GM18526 (cell line): Measurements from ENCODE around the gene LPO.

ENCODE experiments used
- POLR2A ChIP-seq: IDR thresholded peaks from 3 replicates; pipeline ENCODE4 v1.6.1; 2011; ENCODE audit not compliant: insufficient read length; ENCODE audit errors: extremely low read depth

LPO gene

GRCh38 chr17:58277802-58278595, 39.6 kb downstream of the LPO start:
- no peak for TF ChIP-seq POLR2A

DNA sequence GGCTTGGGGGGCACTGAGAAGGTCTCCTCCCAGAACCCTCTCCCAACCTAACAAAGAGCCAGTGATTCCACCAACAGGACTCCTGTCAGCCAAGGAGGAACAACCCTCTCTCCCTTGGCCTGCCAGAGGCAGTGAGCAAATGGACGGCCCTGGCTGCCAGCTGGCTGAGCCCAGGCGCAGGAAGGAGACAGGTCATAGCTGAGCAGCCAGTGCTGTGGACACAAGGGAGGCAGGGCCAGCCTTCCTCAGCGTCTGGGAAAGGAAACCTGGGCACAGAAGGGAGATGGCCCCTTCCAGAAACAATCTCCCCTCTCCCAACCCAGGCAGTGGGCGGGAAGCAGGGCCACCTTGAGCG, 40.3 kb downstream of the LPO start:
- no peak for TF ChIP-seq POLR2A

- no peak for TF ChIP-seq POLR2A
These were observed 40.8 kb downstream of the LPO start for GRCh38 chr17:58279016-58279711.

DNA sequence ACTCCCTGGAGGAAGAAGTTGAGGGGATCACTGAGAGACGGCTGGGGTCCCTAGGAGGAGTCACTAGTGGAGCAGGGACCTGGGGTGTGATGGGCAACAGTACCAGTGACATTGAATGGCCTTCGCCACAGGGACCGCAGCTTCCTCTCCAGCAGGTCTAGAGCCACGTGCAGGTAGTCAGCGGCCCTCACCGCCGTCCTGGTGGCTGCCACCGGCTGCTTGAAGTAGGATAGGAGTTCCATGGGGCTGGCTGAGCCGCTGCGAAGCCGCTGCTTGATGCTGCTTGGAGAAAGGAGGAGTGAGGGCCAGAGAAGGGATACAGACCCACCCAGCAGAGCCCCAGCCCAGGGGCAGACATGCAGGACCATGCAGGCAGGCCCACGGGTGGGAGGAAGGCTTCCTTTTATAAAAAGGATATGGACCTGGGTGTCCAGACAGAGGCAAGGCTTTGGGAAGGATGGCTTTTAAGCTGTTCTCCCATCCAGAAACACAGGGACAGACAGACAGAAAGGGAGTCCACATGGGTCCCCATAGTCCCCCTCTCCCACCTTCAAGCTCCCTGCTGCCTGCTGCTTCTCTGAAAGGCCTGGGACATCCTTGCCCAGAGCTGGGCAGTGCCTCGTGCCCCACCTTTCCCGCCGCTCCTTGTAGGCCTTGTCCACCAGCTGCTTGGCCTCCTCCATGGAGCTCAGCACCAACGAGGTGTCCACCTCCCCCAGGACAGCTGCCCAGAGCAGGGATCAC, 41.5 kb downstream of the LPO start:
- no peak for TF ChIP-seq POLR2A

- no peak for TF ChIP-seq POLR2A
These were observed 42.3 kb downstream of the LPO start, which contains the start of gene MPO for GRCh38 chr17:58280480-58281217. Gene MPO (minus strand): TSS chr17:58280935. CDS start chr17:58280758, 177 bp downstream.

GRCh38 chr17:58281511-58282011, 43.2 kb downstream of the LPO start:
- TF ChIP-seq POLR2A: no peak

DNA sequence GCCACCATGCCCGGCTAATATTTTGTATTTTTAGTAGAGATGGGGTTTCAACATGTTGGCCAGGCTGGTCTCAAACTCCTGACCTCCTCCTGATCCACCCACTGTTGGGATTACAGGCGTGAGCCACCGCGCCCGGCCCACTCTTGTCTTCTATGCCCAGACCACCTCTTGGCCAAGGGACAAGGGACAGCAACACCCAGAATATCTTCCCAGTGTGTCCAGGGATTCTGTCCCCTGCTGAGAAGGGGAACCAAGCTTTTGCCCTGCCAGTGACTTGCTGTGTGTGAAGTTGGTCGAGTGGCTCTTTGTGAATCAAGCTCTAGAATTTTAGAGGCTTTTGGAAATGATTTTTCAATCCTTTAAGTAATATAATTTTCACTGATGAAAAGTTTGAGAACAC, 44.1 kb downstream of the LPO start:
- no peak for TF ChIP-seq POLR2A

- TF ChIP-seq POLR2A: no peak
These were observed 45.6 kb downstream of the LPO start for GRCh38 chr17:58283674-58284612.

DNA sequence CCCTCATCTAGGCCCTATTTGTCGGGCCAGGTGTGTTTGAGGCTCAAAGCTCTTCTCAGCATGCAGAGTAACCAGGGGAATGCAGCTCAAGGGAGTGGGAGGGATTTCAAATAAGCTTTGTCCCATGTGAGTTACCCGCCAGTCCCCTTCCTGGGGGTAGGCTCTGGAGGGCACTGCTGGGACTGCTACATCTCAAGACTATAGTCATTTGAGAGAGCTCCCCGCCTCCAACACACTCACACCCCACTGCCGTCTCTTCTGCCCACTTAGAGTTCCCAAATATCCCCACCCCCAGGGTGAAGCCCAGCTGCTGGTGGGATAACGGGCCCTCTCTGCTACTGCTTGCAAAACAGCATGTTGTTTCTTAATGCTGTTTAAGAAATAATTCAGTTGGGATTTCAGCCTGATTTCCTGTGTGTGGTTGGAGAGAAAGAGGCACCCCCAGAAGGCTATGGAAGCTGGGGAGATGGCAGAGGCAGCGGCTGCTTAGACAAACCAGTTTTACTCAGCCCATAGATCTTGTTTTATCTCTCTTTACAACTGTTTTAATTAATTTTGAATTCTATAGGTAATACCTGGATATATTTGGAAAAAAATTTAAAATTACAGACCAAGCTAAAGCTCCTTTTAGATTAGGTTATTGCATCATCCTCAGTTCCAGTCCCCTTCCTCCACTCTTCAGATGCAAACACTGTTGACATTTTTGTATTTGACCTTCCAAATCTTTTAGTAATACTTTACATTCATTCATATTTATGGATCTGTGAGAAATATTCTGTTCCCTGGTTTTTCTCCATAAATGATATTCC, 46.4 kb downstream of the LPO start:
- TF ChIP-seq POLR2A: no peak

- no peak for TF ChIP-seq POLR2A
These were observed 47.0 kb downstream of the LPO start for GRCh38 chr17:58285422-58285810.

DNA sequence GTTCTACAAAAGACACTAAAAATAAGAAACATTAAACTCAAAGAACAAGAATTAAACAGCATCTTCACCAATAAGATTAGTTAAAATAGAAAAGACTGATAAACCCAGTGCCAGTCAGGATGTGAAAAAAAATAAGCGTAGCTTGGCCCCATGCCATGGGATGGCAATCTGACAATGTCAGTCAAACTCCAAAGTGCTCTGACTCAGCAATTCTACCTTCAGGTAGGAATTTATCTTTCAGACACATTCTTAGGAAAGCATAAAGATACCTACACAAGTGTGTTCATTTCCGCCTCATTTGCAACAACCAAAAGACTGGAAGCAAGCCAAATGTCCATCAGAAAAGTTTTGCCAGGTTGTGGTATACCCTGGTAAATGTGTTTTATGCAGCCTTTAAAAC, 51.5 kb downstream of the LPO start:
- TF ChIP-seq POLR2A: no peak

GRCh38 chr17:58291246-58291645, 52.9 kb downstream of the LPO start:
- no peak for TF ChIP-seq POLR2A

- TF ChIP-seq POLR2A: no peak
These were observed 55.6 kb downstream of the LPO start for GRCh38 chr17:58294034-58294433.

GRCh38 chr17:58300336-58300735, 62.0 kb downstream of the LPO start:
- no peak for TF ChIP-seq POLR2A
